Esophagus mucosa (tissue), 1 donor: ENCODE results near the gene HAUS5. TPM values are rescaled to one million over a fixed set of nuclear protein-coding genes. Genes with fewer than 3 reads are reported as not detected.

Source experiments
- ATAC-seq: fragments of 200-7000 bp; cut with Tn5 transposase; one replicate; pipeline ENCODE4 v1.9.1; 2020
- total RNA-seq: library from RNA; stranded (reverse); gene quantifications from one replicate; pipeline ENCODE4 v1.2.4, GENCODE V29; 2023
- donor health status: DM: yes; HTN: yes; CAD: no.

Gene HAUS5
- total RNA-seq, 1 donor from 2014 or later, result 15.4 TPM

- ATAC-seq, result peak; percentile 55
Observed at GRCh38 chr19:35673121-35673804, 60.7 kb downstream of the HAUS5 start.

Other genes with a start within 250 kb of the HAUS5 start
- gene GPR42, start 241.7 kb upstream of the HAUS5 start, total RNA-seq, result not detected
- 1.8 TPM for gene FFAR2, start 164.5 kb upstream of the HAUS5 start, total RNA-seq
- 338 TPM for gene KRTDAP, start 122.3 kb upstream of the HAUS5 start, total RNA-seq
- gene DMKN, start 99.1 kb upstream of the HAUS5 start, total RNA-seq, result 406 TPM
- gene SBSN, start 84.4 kb upstream of the HAUS5 start, total RNA-seq, result 1,433 TPM
- gene GAPDHS, start 79.3 kb upstream of the HAUS5 start, total RNA-seq, result not detected
- 87.7 TPM for gene TMEM147, start 67.1 kb upstream of the HAUS5 start, total RNA-seq
- not detected for gene ATP4A, start 49.1 kb upstream of the HAUS5 start, total RNA-seq
- gene PMIS2, start 26.6 kb upstream of the HAUS5 start, total RNA-seq, result not detected
- gene RBM42, start 16.3 kb downstream of the HAUS5 start, total RNA-seq, result 52.7 TPM
- gene ETV2, start 29.0 kb downstream of the HAUS5 start, total RNA-seq, result 2.2 TPM
- 553 TPM for gene COX6B1, start 35.6 kb downstream of the HAUS5 start, total RNA-seq
- 3.8 TPM for gene UPK1A, start 53.8 kb downstream of the HAUS5 start, total RNA-seq
- not detected for gene ZBTB32, start 91.8 kb downstream of the HAUS5 start, total RNA-seq
- 21.1 TPM for gene KMT2B, start 105.3 kb downstream of the HAUS5 start, total RNA-seq
- gene IGFLR1, start 129.7 kb downstream of the HAUS5 start, total RNA-seq, result 2.4 TPM
- gene U2AF1L4, start 132.7 kb downstream of the HAUS5 start, total RNA-seq, result 10.1 TPM
- gene PSENEN, start 132.9 kb downstream of the HAUS5 start, total RNA-seq, result 56.9 TPM
- gene LIN37, start 135.8 kb downstream of the HAUS5 start, total RNA-seq, result 3.0 TPM
- 2.6 TPM for gene HSPB6, start 144.3 kb downstream of the HAUS5 start, total RNA-seq
- gene PROSER3, start 145.4 kb downstream of the HAUS5 start, total RNA-seq, result 14.7 TPM
- 3.9 TPM for gene ARHGAP33, start 162.8 kb downstream of the HAUS5 start, total RNA-seq
- not detected for gene PRODH2, start 200.1 kb downstream of the HAUS5 start, total RNA-seq
- gene NPHS1, start 239.8 kb downstream of the HAUS5 start, total RNA-seq, result not detected
- 0.24 TPM for gene KIRREL2, start 244.2 kb downstream of the HAUS5 start, total RNA-seq